ENCODE results near the gene RINT1.

RINT1 gene

DNA sequence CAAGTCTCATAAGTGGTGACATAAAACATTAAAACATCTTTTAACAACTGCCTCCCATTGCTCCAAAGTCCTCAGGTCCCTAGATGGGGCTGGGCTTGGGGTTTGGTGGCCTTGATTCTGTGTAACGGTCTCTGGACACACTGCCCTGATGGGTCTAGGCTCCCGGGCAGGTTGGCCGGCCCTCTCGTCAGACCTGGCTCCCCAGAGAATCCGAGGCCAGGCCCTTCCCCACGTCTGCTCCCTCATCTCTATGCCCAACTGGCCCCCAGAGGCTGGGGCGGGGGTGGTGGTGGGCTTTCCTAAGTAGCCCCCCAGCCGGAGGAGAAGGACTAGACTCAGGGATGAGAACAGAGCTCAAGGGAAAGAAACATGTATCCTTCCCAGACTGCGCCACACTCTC lies 80.8 kb downstream of the RINT1 start:
- H3K4me3 ChIP-seq (replicated peaks; ENCODE audit: low read depth, low read length): no peak overlapping the region
- no peak for DNase-seq (ENCODE audit: low read depth)
- TF ChIP-seq, protein P1, sequence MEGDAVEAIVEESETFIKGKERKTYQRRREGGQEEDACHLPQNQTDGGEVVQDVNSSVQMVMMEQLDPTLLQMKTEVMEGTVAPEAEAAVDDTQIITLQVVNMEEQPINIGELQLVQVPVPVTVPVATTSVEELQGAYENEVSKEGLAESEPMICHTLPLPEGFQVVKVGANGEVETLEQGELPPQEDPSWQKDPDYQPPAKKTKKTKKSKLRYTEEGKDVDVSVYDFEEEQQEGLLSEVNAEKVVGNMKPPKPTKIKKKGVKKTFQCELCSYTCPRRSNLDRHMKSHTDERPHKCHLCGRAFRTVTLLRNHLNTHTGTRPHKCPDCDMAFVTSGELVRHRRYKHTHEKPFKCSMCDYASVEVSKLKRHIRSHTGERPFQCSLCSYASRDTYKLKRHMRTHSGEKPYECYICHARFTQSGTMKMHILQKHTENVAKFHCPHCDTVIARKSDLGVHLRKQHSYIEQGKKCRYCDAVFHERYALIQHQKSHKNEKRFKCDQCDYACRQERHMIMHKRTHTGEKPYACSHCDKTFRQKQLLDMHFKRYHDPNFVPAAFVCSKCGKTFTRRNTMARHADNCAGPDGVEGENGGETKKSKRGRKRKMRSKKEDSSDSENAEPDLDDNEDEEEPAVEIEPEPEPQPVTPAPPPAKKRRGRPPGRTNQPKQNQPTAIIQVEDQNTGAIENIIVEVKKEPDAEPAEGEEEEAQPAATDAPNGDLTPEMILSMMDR (IDR thresholded peaks at IDR 0.05; ENCODE audit: low read length, missing control alignments): no peak

DNA sequence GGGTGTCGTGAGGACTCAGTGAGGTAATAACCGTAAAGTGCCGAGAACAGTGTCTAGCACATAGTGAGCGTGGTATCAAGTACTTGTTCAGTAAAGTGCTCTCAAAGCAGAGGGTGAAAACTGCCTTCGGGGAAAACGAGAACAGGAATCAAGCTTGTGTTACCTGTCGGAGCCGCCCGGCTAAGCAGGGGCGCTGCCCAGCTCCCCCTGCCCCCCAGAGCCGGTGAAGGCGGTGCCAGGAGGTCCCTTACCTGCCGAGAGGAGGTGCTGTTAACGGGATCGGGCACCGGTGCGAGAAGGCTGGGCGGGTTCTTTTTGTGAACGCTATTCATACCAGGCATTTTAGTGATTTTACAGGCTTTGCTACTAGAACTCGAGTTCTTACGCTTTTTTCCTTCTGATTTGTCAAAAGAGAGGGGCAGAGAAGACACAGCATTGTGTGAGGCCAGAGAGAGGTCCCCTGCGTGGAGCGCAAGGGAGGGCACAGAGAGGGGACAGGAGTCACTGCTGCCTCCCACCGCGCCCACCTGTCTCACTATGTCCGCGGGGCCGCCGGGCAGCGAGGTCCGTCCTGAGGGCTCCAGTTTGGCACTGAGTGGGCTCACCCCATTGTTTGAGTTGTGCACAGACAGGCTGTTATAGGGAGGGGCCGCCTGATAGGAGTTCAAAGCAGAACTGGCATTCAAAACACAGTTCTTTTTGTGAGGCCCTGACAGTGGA lies 81.8 kb downstream of the RINT1 start:
- H3K4me3 ChIP-seq (replicated peaks; ENCODE audit: low read depth, low read length): no peak overlapping the region
- TF ChIP-seq, protein P1 (IDR thresholded peaks at IDR 0.05; ENCODE audit: low read length, missing control alignments): no peak

DNA sequence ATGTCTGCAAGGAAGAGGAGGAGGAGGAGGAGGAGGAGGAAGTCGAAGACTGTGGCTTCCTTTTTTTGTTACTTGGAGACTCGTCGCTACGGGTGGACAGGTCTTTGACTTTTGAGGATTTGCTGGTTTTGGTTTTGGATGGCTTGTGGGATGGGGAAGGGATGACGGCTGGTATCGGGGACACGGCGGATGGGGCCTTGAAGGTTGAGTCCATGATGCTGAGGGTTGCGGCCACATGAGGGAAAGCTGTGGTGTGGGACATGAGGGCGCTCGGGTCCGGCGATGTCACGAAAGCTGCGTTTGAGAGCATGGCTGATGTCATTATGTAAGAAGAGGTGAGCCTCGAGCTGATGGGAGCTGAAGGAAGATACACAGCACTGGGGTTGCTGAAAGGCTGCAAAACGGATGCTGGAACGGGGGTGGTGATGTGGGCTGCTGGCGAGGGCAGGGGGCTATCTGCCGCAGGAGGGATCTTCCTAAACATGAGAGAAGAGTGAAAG lies 82.4 kb downstream of the RINT1 start:
- DNase-seq (ENCODE audit: low read depth): no peak
- H3K4me3 ChIP-seq (replicated peaks; ENCODE audit: low read depth, low read length): no peak overlapping the region
- TF ChIP-seq, protein P1 (IDR thresholded peaks at IDR 0.05; ENCODE audit: low read length, missing control alignments): no peak

More for the DNA sequence above, 81.8 kb downstream of the RINT1 start:
- DNase-seq (ENCODE audit: low read depth): no peak

All from fibroblast of pulmonary artery (primary cell).